Hematopoietic multipotent progenitor cell (in vitro differentiated cells): Measurements from ENCODE around the gene TFAP2C. TPM values are rescaled to one million over a fixed set of nuclear protein-coding genes. Genes with fewer than 3 reads are reported as not detected.
"Not testable (repeated sequence)": the region's sequence is repeated elsewhere in the genome, so short reads cannot be mapped to it uniquely, and the experiment has no call there.

Source experiments
- DNase-seq, 3 donors: peaks; one replicate each; pipeline ENCODE4 v3.0.0-alpha.2; 2011 to 2015; ENCODE audit warnings: low read depth in 2 of 3, low spot score in 2 of 3
- total RNA-seq: library from RNA; depleted of rRNA; stranded (reverse); fragments of >200 nt; gene quantifications from one replicate; pipeline ENCODE4 v1.2.3, GENCODE V29; 2012

Gene TFAP2C
- total RNA-seq, 1 donor = under 0.01 TPM

DNA sequence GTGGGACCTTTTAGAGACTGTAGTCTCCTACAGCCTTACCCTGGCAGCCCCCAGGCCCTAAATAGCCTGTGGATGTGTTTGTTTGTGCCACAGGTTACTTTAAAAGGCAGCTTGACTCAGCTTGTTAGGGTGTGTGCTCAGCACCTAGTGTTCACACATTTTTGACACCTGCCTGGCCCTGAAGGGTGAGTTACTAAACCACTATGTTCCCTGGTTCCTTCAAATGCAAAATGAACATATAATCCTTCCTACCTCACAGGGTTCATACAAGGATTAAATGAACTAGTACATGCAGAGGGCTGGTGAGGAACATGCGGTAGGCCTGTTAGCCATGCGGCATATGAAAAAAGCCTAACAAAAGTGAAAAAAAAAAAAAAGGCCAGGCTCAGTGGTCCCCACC is 14.9 kb upstream of the TFAP2C start:
- DNase-seq = no peak

DNA sequence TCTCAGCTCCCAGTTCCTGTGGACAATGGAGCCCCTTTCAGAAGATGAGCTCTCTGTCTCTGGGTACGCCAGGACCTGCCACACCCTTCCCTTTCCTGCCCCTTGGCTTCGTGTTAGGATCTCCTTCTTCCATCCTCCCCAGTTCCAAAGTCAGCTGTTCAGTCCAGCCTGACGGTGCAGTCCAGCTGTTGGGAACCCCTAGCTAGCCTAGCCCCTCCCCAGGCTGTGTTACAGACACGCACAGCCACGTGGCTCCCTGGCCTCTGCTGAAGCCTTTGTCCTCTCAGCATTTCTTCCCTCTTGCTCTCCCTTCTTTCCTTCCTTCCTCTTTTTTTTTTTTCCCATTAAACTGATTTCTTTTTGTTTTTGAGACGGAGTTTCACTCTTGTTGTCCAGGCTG is 12.4 kb upstream of the TFAP2C start:
- DNase-seq = no peak

DNA sequence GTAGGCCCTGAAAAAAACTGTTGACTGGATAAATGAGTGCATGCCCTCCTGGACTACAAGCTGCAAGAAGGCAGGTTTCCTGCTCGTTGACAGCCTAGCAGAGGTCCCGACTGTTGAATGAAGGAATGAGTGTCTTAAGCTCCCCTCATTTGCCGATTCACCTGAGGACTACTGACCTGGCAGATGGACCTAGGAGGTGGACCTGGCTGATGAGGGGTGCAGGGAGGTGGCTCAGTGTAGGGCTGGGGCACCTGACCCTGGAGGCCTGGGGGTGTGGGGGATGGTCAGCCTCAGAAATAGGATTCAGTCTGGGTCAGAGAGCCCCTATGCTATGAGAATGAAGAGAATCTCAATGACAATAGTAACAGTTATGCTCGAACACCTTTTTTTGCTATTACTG is 11.6 kb upstream of the TFAP2C start:
- no peak for DNase-seq

DNA sequence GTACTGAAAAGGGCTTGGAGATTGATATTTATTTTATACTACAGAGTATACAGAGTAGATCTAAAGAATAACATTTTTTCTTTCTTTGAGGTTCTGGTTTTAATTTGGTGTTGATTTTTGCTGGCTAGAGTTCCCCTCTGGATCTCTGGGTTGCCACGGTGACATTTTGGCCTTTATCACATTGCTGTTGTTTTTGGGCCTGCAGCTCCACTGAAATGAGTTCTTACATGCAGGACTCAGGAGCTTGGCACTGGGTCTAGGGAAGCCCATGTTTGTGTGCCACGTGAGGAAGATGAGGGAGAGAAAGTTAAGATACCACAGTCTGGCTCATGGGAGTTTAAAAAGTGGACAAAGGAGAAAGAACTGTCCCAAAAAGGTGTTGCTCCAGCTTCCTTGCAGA is 7.4 kb upstream of the TFAP2C start:
- no peak for DNase-seq

DNA sequence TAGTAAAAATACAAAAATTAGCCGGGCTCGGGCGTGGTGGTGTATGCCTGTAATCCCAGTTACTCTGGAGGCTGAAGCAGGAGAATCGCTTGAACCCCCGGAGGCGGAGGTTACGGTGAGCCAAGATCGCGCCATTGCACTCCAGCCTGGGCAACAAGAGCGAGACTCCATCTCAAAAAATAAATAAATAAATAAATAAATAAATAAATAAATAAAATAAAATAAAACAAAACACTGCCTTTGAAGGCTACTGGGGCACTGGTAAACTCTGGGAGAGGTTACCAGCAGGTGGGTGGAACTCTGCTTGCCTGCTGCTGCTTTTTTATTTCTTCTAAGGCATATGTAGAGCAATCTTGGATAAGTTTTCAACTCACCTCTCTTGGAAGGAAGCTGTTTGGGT is 5.2 kb upstream of the TFAP2C start:
- DNase-seq = not testable (repeated sequence)

DNA sequence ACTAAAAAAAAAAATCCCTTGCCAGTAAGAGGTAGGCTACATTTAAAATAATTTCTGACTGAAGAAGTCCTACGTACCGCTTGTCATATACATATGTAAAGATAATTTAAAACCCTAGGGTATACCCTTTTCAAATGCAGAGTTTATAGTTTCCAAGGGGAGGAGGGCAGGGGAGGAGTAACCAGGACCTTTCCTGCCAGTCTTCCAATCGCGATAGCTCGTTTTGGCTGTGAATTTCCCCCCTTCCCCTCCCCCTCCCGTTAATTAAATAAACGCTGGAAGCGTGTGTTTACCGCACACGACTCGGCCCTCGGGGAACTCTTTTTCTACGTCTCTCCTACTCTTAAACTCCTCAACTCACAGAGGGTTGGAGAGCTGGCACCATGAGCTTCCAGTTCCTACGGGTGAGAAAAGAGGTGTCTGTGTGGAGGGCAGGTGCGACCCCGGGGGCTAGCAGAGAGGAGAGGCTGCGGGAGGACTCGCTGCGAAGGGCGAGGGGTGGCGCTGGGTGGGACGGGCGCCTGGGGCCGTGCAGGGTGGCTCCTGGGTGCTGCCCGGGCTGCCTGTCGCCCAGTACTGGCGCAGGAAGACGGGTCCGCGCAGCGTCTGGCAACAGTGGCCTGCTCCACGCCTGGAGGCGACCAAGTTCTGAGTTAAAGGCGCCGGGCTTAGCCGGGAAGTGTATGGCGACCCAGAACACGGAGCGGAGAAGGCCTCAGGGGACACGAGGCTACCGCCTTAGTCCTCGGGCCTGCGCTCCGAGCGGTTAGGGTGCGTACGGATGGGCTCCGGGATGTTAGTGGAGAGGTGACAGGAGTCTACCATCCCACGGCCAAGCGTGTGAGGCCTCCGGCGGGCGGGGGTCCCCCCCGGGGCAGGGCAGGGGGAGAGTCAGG is 4.1 kb upstream of the TFAP2C start:
- DNase-seq = no peak

DNA sequence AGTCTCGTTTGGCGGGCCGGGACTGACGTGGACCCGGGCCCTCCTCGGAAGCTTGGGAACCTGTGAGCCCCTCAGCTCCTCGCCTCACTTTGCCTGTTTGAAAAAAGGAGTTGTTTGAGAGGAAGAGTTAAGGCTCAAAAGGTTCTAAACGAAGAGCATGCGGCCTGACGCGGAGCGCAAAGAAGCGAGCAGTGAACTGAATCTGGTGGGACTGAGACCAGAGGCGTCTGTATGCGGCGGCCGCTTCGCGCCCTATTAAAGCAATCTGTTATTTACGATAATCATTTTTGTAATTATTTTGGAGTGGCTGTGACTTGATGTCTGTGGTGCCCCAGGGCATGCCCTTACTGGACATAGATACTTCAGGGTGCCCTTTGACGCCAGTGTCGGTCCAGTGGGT is 3.3 kb upstream of the TFAP2C start:
- no peak for DNase-seq

DNA sequence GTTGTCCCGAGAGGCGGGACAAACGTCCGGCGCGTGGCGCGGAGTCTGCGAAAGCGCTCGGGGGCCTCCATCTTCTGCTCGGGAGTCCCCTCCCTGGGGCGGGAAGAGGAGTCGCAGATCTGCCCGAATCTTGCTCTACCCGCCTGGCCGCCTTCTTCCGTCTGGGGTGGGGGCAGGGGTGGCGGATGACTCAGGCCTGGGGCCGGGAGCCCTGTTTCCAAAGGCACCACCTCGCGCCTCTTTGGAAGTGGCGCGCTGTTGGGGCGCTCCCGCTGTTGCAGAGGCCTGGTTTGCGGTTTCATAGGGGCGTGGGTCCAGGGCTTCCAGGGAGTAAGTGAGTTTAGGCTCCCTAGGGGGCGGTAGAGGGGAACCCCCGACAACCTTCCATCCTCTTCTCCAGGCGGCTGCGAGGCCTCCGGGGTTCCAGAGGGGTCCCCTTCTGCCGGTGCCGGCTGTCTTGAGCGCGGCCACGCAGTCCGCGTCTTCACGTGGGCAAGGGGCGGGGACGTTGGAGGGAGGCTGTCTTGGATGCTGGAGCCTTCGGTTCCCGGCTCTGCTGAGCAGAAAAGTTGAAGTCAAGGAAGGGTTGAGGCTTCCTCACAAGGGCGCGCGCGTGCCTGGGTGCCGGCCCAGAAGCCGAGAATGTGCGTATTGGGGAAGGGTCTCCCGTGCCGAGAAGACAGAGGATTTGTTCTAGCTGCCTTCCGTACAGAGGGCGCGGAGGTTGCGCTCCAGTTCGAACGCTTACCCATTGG is 2.6 kb upstream of the TFAP2C start:
- DNase-seq = peak in 1 of 3 donors; percentile 62

DNA sequence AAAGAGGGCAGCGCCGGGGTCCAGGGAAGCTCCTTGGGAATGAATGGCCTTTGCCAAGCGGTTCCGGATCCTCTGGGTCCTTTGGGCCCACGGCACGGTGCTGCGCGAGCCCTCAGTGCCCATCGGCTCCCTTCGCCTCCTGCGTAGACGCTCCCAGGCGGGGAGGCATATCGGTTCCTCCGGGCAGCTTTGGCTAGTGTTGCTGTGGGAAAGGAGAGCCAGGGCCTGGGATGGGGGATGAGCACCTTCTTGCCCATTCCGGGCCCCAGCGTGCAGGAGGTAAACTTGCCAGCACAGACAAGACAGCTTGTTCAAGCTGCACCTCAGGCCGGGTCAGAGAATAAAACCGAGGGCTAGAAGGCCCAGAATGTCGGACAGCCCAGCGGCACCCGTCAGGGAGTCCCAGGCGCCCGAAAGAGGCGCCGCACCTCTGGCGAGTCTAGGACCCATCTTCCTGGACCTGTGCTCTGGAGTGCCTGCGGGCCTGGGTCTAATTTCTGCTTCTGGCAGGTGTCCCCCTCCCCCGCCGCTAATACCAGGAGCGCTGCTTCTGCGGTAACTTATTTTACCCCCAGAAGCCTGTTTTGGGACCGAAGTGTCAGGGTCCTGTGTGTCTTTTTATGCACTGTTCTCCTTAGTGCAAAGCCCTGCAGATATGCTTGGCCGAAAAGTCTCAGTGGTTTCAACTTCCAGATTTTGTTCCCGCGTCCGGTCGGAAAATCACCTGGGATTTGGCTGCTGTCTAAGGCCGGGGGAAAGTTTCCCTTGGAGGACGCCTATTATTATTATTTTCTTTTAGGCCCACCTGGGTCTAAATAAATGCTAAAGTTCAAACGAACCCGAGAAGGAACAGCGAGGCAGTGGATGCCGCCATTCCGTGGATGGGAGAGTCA is 1.7 kb upstream of the TFAP2C start:
- DNase-seq = no peak

DNA sequence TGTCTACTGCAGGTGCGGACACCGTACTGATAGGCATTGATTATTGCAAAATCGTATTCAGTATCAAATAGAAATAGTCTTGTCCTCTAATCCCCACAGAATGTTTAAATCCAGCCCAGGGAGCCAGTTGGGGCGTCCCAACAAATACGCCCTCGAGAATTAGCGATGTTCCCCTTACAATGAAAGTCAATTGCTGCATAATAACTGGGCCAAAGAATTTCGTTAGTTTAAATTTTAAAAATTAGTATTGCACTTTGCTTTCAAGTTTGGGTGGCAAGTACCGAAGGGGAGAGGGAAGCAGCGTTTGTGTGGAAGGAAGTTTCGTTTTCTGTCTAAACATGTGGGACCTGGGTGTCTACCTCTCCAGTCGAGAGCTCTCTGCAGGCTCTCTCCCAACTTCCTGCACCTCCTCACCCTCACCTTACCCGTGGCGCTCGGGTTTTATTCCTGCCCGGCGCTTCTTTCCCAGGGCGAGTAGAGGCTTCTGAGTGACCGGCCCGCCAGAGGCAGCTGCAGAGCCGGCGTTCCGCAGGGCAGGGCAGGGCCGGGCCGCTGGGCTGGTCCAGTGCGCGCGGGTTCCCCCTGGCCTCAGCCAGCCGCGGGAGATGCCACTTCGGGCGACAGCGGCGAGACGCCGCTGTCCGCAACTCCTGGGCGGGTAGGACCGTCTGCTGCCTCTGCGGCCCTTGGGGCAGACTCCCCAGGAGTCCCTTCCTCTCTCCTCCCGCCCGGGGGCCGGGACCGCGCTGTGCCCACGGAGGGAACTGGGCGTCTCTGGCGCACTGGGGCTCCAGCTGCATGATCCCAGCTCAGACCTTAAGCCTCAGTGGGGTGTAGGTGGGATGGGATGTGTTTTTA is 862 bp upstream of the TFAP2C start:
- DNase-seq = peak in 1 of 3 donors; percentile 32

DNA sequence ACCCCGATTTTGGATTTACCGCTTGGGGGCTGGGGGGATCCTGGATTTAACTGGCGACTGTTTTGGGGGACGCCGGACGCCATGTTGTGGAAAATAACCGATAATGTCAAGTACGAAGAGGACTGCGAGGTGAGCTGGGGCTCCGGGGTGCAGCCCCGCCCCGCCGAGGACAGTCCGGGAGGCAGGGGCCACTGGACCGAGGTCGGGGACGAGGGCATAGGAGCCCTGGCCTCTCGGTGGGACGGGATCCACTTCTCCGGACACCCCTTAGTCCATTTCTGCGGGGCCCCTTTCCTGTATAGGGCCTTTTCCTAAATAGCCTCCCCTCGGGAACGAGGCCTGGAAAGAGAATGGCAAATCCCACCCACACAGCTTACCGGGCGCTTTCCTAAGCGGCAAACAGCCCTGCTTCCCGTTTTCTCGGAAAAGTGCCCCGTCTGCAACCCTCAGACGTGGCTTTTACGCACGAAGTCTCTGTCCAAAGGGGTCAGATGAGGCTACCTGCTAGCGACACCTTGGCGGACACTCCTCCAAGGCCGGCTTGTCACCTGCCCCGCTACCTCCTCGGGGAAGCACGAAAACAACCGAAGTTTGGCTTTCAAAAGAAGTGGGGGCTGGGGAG is 469 bp downstream of the TFAP2C start:
- DNase-seq = no peak

DNA sequence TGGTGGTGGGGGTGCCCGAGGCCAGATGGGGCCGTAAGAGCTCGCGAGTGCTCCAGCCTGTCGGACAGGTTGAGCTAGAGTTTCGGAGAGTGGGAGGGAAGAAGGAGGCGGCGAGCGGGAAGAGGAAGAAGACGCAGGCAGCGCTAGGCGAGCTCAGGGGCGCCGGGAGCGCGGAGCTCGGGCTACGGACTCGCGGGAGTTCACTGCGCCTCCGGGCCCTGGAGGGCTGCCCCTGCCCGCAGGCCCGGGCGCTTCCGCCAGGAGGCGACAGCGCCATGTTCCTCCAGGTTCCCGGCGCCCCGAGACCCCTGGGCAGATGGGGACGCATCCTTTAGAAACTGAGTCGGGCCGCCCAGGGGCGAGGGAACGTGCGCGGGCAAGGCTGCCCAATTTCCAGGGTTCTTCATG is 984 bp downstream of the TFAP2C start:
- peak in 1 of 3 donors; percentile 53 for DNase-seq

DNA sequence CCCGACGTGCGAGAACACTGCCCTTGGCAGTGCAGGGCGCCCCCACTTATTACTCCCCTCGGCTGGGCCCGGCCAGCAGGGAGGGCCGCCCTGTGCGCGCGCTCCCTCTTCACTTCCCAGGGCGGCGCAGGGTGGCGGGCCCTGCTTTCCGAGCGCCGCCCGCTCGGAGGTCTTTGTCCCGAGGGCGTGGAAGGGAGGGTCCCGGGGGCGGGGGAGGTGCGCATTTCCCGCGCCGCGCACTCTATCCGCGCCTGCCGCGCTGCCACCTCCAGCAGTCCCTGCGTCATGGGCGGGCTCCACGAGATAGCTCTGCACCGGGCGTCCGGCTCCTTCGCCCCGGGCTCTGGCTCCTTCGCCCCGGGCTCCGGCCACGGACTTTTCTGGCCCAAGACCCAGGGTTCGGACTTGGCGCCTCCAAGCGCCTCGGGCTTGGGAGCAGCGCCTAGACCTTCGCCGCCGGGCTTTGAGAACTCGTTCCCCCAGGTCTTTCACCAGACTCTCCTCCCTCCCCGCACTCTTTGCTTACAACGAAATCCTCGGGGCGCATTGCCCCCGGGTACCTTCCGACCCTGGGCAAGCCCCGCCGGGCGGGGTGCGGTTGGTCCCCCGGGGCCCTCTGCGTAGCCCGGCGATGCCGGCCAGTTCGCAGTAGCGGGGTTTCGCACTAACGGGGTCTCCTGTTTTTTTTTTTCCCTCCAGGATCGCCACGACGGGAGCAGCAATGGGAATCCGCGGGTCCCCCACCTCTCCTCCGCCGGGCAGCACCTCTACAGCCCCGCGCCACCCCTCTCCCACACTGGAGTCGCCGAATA is 1.6 kb downstream of the TFAP2C start:
- no peak for DNase-seq

DNA sequence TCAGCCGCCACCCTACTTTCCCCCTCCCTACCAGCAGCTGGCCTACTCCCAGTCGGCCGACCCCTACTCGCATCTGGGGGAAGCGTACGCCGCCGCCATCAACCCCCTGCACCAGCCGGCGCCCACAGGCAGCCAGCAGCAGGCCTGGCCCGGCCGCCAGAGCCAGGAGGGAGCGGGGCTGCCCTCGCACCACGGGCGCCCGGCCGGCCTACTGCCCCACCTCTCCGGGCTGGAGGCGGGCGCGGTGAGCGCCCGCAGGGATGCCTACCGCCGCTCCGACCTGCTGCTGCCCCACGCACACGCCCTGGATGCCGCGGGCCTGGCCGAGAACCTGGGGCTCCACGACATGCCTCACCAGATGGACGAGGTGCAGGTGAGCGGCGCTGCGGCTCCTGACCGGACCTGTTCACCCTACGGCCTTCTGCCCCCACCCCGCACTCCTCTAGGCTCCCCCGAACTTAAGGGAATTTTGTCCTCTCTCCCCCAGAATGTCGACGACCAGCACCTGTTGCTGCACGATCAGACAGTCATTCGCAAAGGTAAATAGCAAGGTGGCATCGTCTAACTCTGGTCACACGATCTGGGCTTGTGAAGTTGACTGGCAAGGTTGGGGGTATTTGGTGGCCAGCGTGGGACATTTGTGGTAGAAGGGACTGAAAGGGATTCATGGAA is 2.3 kb downstream of the TFAP2C start:
- no peak for DNase-seq

DNA sequence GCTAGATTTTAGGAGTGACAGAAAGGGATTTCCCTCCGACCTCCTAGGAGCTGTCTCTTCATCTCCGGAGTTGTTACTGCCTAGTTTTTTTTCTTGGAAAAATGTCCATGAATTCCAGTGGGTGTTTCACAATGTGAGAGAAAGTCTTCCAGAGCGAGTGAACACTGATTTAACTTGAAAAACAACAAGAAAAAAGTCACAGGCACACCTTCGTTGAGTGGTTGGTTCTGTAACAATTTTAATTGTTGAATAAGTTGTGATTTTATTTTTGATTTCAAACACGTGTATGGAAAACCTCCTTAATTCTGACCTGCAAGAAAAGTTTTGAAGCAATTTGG is 2.9 kb downstream of the TFAP2C start:
- no peak for DNase-seq

DNA sequence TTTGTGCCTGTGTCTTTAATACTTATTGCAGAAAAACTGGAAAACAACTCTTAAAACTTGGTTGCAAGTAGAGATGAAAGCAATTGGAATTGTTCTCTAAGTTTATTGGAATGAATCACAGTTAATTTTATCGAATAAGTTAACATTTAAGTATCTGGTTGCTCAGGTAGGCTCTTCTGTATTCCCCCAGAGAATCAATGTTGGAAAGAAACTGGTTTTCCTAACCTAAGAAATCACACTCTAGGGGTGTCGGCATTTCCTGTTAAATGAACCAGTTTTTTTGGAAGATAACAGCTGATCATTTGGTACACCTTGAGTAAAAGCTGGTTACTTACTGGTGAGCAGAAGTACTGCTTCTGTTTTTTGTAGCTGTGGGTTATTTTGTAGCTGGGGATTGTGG is 5.2 kb downstream of the TFAP2C start:
- DNase-seq = no peak

DNA sequence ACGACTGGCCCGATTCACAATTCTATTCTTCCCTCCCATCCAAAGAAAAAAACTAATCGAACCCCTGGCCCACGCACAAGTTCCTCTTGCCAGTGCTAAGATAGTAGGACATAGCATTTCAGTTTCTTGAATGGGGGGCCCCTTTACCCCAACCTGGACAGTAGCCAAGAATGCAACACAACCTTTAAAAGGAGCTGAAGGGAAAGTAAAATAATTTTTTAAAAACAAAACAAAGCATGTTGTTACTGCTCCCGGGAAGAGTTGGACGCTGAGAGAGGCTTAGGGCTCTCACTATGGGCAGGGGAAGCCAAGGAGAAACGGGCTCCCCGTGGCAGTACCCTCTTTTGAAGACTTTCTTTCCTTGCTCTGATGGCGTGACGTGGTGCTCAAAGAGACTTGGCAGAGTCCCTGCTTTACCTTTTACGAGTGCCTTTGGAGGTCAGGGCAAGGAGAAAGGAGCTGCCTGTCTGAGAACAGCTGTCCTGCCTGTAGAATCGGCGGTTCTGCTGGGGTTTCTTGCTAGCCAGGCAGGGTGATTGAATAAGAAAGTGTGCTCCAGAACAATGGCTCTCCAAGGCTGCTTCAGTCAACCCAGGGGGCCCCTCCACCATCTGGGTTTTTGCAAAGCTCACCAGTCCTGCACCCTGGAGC is 5.8 kb downstream of the TFAP2C start:
- no peak for DNase-seq

DNA sequence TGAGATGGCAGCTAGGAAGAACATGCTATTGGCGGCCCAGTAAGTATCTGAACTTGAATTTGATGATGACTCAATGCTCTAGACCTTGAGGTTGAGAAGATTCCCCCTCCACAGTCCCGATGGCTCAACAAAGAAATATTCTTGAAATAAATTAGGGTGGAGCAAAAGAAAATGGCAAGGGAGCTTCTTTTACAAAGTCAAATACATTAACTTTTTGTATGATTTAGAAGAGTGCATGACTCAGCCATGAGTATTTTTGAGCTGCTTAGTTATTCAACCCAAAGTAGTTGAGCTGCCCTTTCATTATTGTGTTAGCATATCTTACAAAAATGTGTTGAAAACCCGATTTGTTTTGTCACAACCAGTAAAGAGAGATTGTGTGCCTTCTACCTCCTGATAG is 7.6 kb downstream of the TFAP2C start:
- no peak for DNase-seq
